Right lobe of liver (tissue), 4 donors: ENCODE results near the gene GDPD4.

Source experiments
- POLR2A ChIP-seq: fragments of 450-650 bp; IDR thresholded peaks from one replicate; pipeline ENCODE4 v1.6.1; 2017; ENCODE audit warnings: antibody characterized with exemption, mild to moderate bottlenecking
- TF ChIP-seq, protein P1 (sequence below), 4 donors: fragments of 200-600 bp in 3 of 4; fragments of 450-650 bp in 1 of 4; IDR thresholded peaks; one replicate each; pipeline versions ENCODE4 v1.5.1 to v1.8.0; 2016 to 2022; ENCODE audit warnings: antibody characterized with exemption in 4 of 4, mild to moderate bottlenecking in 2 of 4
- donor health status: DM: no; HTN: no; CAD: no.
- donor health status: DM: no; HTN: no; CAD: no.
- donor health status: DM: no; HTN: yes; CAD: no.

DNA sequence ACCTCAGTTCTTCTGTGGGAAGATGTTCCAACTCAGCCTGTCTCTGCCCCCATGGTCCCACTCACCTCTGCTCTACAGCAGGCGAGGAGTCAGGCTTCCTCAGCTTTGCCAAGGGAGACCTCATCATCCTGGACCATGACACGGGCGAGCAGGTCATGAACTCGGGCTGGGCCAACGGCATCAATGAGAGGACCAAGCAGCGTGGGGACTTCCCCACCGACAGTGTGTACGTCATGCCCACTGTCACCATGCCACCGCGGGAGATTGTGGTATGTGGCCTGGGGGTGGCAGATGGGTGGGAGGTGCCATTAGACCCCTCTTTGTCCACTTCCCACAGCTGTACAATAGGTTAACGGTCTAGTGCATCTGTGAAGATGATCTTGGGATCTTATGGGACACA, 100.1 kb downstream of the GDPD4 start:
- TF ChIP-seq, protein P1, sequence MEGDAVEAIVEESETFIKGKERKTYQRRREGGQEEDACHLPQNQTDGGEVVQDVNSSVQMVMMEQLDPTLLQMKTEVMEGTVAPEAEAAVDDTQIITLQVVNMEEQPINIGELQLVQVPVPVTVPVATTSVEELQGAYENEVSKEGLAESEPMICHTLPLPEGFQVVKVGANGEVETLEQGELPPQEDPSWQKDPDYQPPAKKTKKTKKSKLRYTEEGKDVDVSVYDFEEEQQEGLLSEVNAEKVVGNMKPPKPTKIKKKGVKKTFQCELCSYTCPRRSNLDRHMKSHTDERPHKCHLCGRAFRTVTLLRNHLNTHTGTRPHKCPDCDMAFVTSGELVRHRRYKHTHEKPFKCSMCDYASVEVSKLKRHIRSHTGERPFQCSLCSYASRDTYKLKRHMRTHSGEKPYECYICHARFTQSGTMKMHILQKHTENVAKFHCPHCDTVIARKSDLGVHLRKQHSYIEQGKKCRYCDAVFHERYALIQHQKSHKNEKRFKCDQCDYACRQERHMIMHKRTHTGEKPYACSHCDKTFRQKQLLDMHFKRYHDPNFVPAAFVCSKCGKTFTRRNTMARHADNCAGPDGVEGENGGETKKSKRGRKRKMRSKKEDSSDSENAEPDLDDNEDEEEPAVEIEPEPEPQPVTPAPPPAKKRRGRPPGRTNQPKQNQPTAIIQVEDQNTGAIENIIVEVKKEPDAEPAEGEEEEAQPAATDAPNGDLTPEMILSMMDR (IDR thresholded peaks at IDR 0.05): no peak
- TF ChIP-seq POLR2A: no peak
